GM19023 (cell line): ENCODE measurements around the gene NXN.
"Not testable (repeated sequence)": the region's sequence is repeated elsewhere in the genome, so short reads cannot be mapped to it uniquely, and the experiment has no call there.

Experiments
- ATAC-seq: cut with Tn5 transposase; IDR thresholded peaks from one replicate; pipeline ENCODE4 v1.9.1; 2021; ENCODE audit warnings: mild to moderate bottlenecking, moderate library complexity; ENCODE audit not compliant: unreplicated experiment

NXN gene

GRCh38 chr17:804541-805435 lies 174.8 kb downstream of the NXN start:
- no peak for ATAC-seq

GRCh38 chr17:802901-803881 lies 176.4 kb downstream of the NXN start:
- no peak for ATAC-seq

- ATAC-seq, result no peak
Measured at GRCh38 chr17:802481-802880, 177.1 kb downstream of the NXN start.

GRCh38 chr17:801660-802059 lies 177.9 kb downstream of the NXN start:
- ATAC-seq, result no peak

- no peak for ATAC-seq
Measured at GRCh38 chr17:800446-801242, 178.9 kb downstream of the NXN start.

- no peak for ATAC-seq
Measured at GRCh38 chr17:799261-799660, 180.3 kb downstream of the NXN start.

GRCh38 chr17:798246-798645 lies 181.3 kb downstream of the NXN start:
- ATAC-seq, result no peak

- ATAC-seq, result no peak
Measured at GRCh38 chr17:797236-797840, 182.2 kb downstream of the NXN start.

GRCh38 chr17:796609-797008 lies 183.0 kb downstream of the NXN start:
- ATAC-seq, result no peak

- no peak for ATAC-seq
Measured at GRCh38 chr17:795721-796120, 183.9 kb downstream of the NXN start.

- no peak for ATAC-seq
Measured at GRCh38 chr17:795276-795675, 184.3 kb downstream of the NXN start.

- ATAC-seq, result no peak
Measured at GRCh38 chr17:794876-795275, 184.7 kb downstream of the NXN start.

- no peak for ATAC-seq
Measured at GRCh38 chr17:792277-792676, 187.3 kb downstream of the NXN start.

- no peak for ATAC-seq
Measured at GRCh38 chr17:791829-792228, 187.7 kb downstream of the NXN start.

GRCh38 chr17:790874-791247 lies 188.7 kb downstream of the NXN start:
- not testable (repeated sequence) for ATAC-seq

GRCh38 chr17:789931-790873 lies 189.4 kb downstream of the NXN start:
- ATAC-seq, result not testable (repeated sequence)

GRCh38 chr17:789160-789840 lies 190.3 kb downstream of the NXN start:
- ATAC-seq, result no peak

- no peak for ATAC-seq
Measured at GRCh38 chr17:788551-788950, 191.0 kb downstream of the NXN start.
